SK-N-MC (cell line): ENCODE measurements around the gene CNOT8.

ENCODE experiments used
- EZH2 ChIP-seq: fragments of 200-600 bp; sonication (generic); IDR thresholded peaks from one replicate; pipeline ENCODE4 v1.6.1; 2017; ENCODE audit warnings: antibody characterized with exemption
- FOXP2 ChIP-seq: optimal IDR thresholded peaks from 2 replicates; pipeline ENCODE3; 2011; ENCODE audit warnings: mild to moderate bottlenecking, moderate library complexity; ENCODE audit not compliant: insufficient read depth; ENCODE audit errors: extremely low read length, control extremely low read depth
- POLR2AphosphoS5 ChIP-seq: IDR thresholded peaks from 2 replicates; pipeline ENCODE4 v1.6.1; 2012; ENCODE audit warnings: mild to moderate bottlenecking, low read depth, low read length, borderline replicate concordance

- no peak for TF ChIP-seq FOXP2
- no peak for TF ChIP-seq EZH2
- no peak for TF ChIP-seq POLR2AphosphoS5
Measured at GRCh38 chr5:154862766-154863165, 4.3 kb downstream of the CNOT8 start.
